GM21423 (cell line): ENCODE data around the gene SNTG2.
"Not testable (repeated sequence)": the region's sequence is repeated elsewhere in the genome, so short reads cannot be mapped to it uniquely, and the experiment has no call there.

Source experiments
- ATAC-seq: cut with Tn5 transposase; IDR thresholded peaks from one replicate; pipeline ENCODE4 v1.9.1; 2021; ENCODE audit warnings: mild to moderate bottlenecking, moderate library complexity; ENCODE audit not compliant: unreplicated experiment

SNTG2 gene

DNA sequence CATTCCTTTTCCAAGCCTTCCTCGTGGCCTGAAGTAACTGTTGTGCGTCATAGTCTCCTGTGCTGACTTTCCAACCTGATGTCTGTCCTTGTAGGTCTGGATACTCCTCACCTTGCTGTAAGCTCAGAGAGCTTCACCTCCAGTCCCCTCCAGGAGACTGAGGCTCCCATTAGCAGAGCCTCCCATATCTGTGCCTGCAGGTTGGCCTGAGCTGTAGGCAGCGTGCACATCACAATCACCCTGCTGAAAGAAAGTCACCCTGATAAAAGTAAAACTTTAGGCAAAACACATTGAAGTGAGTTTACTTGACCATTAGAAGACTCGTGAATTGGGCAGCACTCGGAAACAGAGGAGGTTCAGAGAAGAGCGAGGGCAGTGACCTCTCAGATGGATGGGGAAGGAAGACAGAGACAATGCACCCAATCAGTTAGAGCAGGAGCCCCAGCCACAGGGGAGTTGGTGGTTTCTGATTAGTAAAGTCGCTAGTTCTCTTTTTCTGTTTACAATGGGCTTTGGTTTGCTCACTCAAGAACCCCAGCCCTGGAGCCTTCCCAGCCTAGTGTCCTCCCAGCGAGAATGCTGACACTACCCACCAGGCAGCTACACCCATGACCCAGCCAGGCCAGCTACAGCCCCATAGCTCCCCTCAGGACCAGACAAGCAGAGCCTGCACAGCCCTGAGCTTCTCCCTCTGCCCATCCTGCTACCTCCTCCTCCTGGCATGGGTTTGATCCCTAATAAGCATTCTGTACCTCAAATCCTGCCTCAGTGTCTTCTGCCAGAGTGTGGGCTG, 450.5 kb downstream of the SNTG2 start:
- no peak for ATAC-seq

DNA sequence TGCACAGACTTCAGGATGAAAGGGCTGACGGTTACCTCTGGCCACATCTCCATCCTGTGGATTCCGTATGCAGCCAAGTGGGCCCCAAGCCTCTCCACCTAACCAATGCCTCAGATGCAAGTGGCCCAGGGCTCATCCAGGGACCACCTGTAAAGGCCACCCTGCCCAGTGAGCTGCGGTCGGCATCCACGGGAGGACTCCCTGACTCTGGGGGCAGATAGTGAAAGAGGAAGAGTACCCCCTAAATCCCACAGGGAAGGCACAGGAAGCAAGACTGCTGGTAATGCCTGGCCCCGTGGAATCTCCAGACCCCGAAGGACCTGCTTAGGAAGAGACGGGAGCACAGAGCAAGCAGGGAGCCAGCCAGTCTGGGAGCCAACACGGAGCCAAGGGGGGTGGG, 451.4 kb downstream of the SNTG2 start:
- no peak for ATAC-seq

DNA sequence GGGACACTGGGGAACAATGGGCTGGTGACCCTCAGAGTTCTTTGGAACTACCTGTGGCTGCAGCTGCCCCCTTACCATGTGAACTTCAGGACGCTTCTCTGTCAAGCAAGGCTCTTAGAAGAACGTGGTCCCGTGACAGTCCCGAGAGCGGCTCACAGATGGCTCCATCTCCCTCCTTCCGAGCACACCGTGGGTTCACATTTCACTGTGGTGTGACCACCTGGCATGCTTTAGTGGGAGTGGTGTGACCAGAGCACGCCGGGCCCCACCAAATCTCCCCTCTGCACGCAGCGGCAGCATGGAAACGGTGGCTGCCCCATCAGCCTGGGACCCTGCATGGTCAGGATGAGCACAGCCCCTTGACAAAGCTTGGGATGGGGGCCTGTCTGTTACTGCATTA, 452.9 kb downstream of the SNTG2 start:
- ATAC-seq: no peak

DNA sequence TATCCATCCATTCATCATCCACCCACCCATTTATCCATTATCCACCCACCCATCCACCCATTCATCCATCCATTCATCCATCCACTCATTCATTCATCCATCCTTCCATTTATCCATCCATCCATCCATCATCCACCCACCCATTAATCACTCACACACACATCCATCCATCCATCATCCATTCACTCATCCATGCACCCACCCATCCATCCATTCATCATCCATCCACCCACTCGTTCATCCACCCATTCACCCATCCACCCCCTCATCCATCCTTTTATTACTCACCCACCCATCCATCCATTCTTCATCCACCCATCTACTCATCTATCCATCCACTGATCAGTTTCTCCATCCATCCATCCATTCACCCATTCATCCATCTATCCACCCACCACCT, 454.5 kb downstream of the SNTG2 start:
- no peak for ATAC-seq

DNA sequence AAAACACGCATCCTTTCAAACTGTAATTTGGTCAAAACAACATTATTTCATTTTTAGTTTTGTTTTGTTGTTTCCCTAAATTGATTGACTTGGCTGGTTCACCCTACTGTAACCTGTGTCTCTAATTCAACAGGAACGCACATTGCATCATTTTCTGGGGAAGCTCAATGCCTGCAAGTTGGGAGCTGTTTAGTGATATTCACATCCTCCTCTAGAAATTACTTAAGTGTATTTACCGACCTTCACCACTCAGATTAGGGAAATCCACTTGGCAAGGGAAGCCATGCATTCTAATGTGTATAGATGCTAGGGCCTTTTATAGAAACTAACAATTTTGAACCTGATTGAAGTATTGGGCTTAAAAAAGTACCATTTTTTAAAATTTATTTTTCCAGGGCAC, 455.3 kb downstream of the SNTG2 start:
- no peak for ATAC-seq

- ATAC-seq: no peak
These were observed 455.8 kb downstream of the SNTG2 start for GRCh38 chr2:1406434-1406833.

DNA sequence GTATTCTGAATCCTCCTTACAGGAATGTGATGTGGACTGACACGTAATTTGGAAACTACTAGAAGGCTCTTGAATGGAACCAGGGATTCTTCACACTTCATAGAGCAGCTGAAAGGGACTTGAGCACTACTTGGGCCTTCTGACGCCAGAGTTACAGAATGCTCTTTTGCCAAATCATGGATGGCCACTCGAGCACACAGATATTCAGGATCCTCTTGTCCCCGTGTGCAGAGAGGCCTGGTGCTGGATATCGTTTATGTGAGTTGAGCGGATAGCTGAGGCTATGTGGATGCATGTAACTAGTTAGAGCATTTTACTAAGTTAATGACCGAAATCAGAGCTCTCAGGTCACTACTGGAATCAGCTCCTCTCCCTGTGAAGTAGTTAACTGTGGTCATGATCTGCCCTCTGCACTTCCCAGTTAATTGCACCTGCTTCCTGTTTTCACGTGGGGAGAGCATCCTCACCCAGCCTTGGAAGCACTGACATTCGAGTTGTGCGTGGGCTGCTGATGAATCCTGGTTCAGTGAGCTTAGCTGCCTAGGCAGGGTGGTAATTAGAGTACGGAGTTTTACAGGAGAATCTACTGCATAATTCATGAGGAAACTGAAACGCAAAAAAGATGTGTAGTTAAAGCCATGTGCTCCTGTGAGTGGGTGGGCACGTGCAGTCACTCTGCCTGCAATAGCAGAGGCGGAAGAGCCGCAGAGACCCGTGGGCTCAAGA, 457.5 kb downstream of the SNTG2 start:
- no peak for ATAC-seq

DNA sequence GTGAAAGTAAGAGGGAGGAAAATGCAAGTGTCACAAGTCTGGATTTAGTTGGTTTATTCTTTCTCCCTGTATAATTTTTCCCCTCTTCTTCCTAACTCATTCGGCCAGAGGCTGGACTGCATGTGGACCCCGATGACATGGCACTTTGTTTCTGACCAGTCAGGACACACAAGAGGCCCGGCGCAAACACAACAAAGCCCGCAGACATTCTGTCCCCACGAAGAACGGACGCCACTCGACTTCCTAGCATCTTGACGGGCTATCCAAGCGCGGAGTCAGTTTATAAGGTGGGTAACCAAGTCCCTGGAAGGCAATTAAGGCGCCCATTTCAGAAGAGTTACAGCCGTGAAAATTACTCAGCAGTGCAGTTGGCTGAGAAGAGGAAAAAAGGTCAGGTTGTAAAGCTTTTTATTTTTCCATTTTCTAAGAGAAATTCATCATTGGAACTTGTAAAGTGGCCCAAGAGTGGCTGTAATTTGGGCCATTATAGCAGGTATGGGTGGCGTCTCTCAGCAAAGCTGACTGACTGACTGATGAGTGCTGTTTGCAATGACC, 462.6 kb downstream of the SNTG2 start, which contains the start of gene TPO:
TSS of gene TPO (plus strand) at position 308 of the 555 bp plus-strand sequence. CDS start 946 bp downstream, outside the sequence.
- ATAC-seq: no peak

DNA sequence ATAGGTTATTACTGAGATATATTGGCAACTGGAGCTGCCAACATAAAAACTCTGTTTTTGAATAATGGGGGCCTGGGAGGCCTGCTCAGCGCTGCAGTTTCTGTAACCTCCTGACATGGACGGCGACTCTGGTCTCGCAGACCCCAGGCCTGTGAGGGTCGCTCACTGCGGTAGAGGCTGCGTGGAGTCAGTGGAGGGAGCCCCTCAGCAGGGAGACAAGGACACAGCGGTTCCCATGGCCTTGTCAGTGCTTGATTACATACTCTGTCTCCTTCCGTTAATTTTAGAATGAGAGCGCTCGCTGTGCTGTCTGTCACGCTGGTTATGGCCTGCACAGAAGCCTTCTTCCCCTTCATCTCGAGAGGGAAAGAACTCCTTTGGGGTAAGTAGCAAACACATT, 463.5 kb downstream of the SNTG2 start:
- ATAC-seq: no peak

GRCh38 chr2:1414901-1415300, 464.3 kb downstream of the SNTG2 start:
- ATAC-seq: not testable (repeated sequence)

DNA sequence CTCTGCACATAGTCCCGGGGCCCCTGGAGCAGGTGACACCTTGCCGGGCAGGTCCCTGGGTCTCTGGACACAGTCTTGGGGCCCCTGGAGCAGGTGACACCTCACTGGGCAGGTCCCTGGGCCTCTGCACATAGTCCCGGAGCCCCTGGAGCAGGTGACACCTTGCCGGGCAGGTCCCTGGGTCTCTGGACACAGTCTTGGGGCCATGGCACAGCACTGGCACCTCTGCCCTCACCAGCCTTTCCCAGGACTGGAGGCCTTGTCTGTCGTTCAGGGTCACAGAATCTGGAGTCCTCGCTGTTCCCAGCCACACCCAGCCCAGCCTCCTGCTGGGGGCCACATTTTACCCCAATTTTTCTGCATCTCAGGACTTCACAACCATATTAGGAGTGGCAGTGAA, 464.9 kb downstream of the SNTG2 start:
- no peak for ATAC-seq
